Endometrial microvascular endothelial cells (primary cell): ENCODE measurements around the gene USP15. TPM values are rescaled to one million over a fixed set of nuclear protein-coding genes. Genes with fewer than 3 reads are reported as not detected.

Experiments
- total RNA-seq: library from RNA; depleted of rRNA; stranded (reverse); fragments of >200 nt; gene quantifications from one replicate; pipeline ENCODE4 v1.2.3, GENCODE V29; 2015; ENCODE audit errors: inconsistent ontology term

The USP15 gene
- total RNA-seq, 1 donor from 2014 or later: 35.3 TPM

Other genes starting within 250 kb of the USP15 start
- gene MON2, start 206.4 kb downstream of the USP15 start, total RNA-seq: 21.9 TPM